HFFc6 (cell line): ENCODE data around the gene CDH22. TPM values are rescaled to one million over a fixed set of nuclear protein-coding genes. Genes with fewer than 3 reads are reported as not detected.

Source experiments
- DNase-seq: peaks from one replicate; pipeline ENCODE4 v3.0.0-alpha.2; 2018
- H3K27ac Mint-ChIP-seq: 2 replicates; pipeline ENCODE4 v1.8.0; 2020; ENCODE audit warnings: mild to moderate bottlenecking, mixed read lengths
- H3K27me3 Mint-ChIP-seq: 2 replicates; pipeline ENCODE4 v1.8.0; 2021; ENCODE audit warnings: mild to moderate bottlenecking, moderate library complexity, mixed read lengths; ENCODE audit not compliant: insufficient read depth
- H3K36me3 Mint-ChIP-seq: 2 replicates; pipeline ENCODE4 v1.8.0; 2021; ENCODE audit warnings: low read depth, mixed read lengths
- H3K4me1 Mint-ChIP-seq: 2 replicates; pipeline ENCODE4 v1.8.0; 2020; ENCODE audit warnings: low read depth, mixed read lengths
- H3K4me3 Mint-ChIP-seq: 2 replicates; pipeline ENCODE4 v1.8.0; 2020; ENCODE audit warnings: mild to moderate bottlenecking, moderate library complexity, mixed read lengths
- H3K9me3 Mint-ChIP-seq: 2 replicates; pipeline ENCODE4 v1.8.0; 2020; ENCODE audit warnings: mild to moderate bottlenecking, mixed read lengths
- total RNA-seq, 6 experiments: library from RNA; stranded (reverse); fragmentation: NEBNext Ultra II Directional; extraction: Animal tissue kit (Norgen Biotek cat#: 25700); gene quantifications; 2 replicates in 1 of 6; 3 replicates in 5 of 6; pipeline ENCODE4 v1.2.3, GENCODE V29; 2021
- TF ChIP-seq, protein P1 (sequence below): fragments of 200-600 bp; sonication (generic); IDR thresholded peaks from 2 replicates; pipeline ENCODE4 v1.5.0; 2021; ENCODE audit warnings: antibody characterized with exemption, mild to moderate bottlenecking

The CDH22 gene
- total RNA-seq, 6 experiments from 2014 or later = not detected

GRCh38 chr20:46127396-46128010 is 180.8 kb downstream of the CDH22 start:
- Mint-ChIP-seq H3K4me1 (peaks cover 3% of the 10 kb centered on the region), H3K27me3 (peaks cover 28% of the 10 kb centered on the region), H3K27ac (no peak overlapping the region), H3K4me3 (no peak overlapping the region), H3K36me3 (no peaks in the 10 kb centered on the region), H3K9me3 (no peaks in the 10 kb centered on the region)
- TF ChIP-seq, protein P1, sequence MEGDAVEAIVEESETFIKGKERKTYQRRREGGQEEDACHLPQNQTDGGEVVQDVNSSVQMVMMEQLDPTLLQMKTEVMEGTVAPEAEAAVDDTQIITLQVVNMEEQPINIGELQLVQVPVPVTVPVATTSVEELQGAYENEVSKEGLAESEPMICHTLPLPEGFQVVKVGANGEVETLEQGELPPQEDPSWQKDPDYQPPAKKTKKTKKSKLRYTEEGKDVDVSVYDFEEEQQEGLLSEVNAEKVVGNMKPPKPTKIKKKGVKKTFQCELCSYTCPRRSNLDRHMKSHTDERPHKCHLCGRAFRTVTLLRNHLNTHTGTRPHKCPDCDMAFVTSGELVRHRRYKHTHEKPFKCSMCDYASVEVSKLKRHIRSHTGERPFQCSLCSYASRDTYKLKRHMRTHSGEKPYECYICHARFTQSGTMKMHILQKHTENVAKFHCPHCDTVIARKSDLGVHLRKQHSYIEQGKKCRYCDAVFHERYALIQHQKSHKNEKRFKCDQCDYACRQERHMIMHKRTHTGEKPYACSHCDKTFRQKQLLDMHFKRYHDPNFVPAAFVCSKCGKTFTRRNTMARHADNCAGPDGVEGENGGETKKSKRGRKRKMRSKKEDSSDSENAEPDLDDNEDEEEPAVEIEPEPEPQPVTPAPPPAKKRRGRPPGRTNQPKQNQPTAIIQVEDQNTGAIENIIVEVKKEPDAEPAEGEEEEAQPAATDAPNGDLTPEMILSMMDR = no peak
- DNase-seq = no peak

GRCh38 chr20:46126440-46127056 is 181.8 kb downstream of the CDH22 start:
- TF ChIP-seq, protein P1 = no peak
- no peak for DNase-seq
- peaks cover 9% of the 10 kb centered on the region for H3K4me1 Mint-ChIP-seq
- peaks cover 28% of the 10 kb centered on the region for H3K27me3 Mint-ChIP-seq
- H3K36me3 Mint-ChIP-seq = no peaks in the 10 kb centered on the region
- no peak overlapping the region for H3K4me3 Mint-ChIP-seq
- no peak overlapping the region for H3K27ac Mint-ChIP-seq
- no peaks in the 10 kb centered on the region for H3K9me3 Mint-ChIP-seq

Other genes starting within 250 kb of the CDH22 start
- gene NCOA5, start 218.5 kb downstream of the CDH22 start, total RNA-seq = 10 to 100 TPM; 15.3 to 25.1 (median 23.2) TPM
- 1 to 10 TPM in 2 of 6 experiments, under 1 TPM in 4; 0.34 to 3.6 (median 0.62) TPM for gene CD40, start 190.2 kb downstream of the CDH22 start, total RNA-seq
- 10 to 100 TPM; 39.3 to 48.0 (median 44.3) TPM for gene ELMO2, start 98.1 kb upstream of the CDH22 start, total RNA-seq
- gene ZNF334, start 205.1 kb upstream of the CDH22 start, total RNA-seq = 1 to 10 TPM in 5 of 6 experiments, under 1 TPM in 1; 0.87 to 1.6 (median 1.2) TPM
- not detected for gene OCSTAMP, start 242.2 kb upstream of the CDH22 start, total RNA-seq